Ovary (tissue), 3 donors: ENCODE measurements around the gene CWF19L2.

Experiments
- CTCF ChIP-seq, 3 donors: fragments of 450-650 bp in 2 of 3; fragments of 200-600 bp in 1 of 3; IDR thresholded peaks; one replicate each; pipeline versions ENCODE4 v1.5.1 to v1.8.0; 2016 to 2022; ENCODE audit warnings: antibody characterized with exemption in 3 of 3, mild to moderate bottlenecking in 1 of 3
- POLR2A ChIP-seq: fragments of 450-650 bp; IDR thresholded peaks from one replicate; pipeline ENCODE4 v1.6.1; 2017; ENCODE audit warnings: antibody characterized with exemption, mild to moderate bottlenecking, moderate library complexity
- donor health status: DM: no; HTN: no; CAD: no.

DNA sequence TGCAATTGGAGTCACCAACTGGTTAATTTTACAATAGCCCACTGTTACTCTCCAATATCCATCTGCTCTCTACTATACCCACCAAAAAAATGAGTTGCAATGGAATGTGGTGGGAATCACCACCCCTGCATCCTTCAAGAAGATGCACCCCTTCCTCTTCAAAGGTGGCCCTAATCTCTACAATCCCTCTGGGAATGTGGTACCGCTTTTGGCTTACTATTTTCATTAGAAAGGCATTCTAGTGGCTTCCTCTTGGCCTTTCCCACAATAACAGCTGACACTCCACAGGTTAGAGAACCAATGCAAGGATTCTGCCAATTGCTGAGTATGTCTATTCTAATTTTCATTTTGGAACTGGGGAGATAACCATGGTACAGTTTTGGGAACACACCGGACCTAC is 33.2 kb upstream of the CWF19L2 start:
- TF ChIP-seq POLR2A (no peak), CTCF (IDR thresholded peaks at IDR 0.05) (no peak)
